HUES6 (cell line): Measurements from ENCODE around the gene PRPF19.

ENCODE experiments used
- H3K27ac ChIP-seq: 2 replicates; pipeline ENCODE4 v1.7.0; 2013; ENCODE audit warnings: low read depth, mild to moderate bottlenecking, low read length, inconsistent platforms
- H3K27me3 ChIP-seq: 2 replicates; pipeline ENCODE4 v1.6.1; 2013; ENCODE audit warnings: low read length; ENCODE audit not compliant: control insufficient read depth, insufficient read depth
- H3K36me3 ChIP-seq: 2 replicates; pipeline ENCODE4 v1.6.1; 2013; ENCODE audit warnings: low read length; ENCODE audit not compliant: control insufficient read depth, insufficient read depth
- H3K4me1 ChIP-seq: 2 replicates; pipeline ENCODE4 v1.6.1; 2013; ENCODE audit warnings: low read length; ENCODE audit not compliant: control insufficient read depth, insufficient read depth
- H3K4me3 ChIP-seq: 2 replicates; pipeline ENCODE4 v1.5.1; 2013; ENCODE audit warnings: low read depth, low read length
- H3K9ac ChIP-seq: one replicate; pipeline ENCODE4 v1.6.1; 2013; ENCODE audit warnings: mild to moderate bottlenecking, low read length
- H3K9me3 ChIP-seq: 2 replicates; pipeline ENCODE4 v1.6.1; 2013; ENCODE audit warnings: low read depth, low read length; ENCODE audit not compliant: control insufficient read depth, insufficient read depth

PRPF19 gene

DNA sequence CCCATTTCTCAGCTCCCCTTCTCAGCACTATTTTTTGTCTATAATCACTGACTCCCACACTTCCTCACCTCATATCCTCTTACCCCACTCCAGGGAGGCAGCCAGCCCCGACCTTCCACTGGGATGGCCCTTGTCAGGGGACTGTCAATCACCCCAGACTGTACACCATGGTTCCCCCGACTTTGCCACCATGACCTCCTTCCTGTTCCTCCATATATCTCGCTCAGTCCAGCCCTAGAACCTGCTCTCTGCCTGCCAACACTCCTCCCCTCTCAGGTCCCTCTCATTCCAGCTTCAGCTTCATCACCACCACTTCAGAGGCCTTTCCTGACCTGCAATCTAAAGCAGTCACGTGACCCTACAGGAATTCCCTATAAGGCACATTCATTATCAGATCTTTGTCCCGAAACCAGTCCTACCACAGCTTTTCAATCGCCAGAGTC, 16.5 kb downstream of the PRPF19 start:
- Histone ChIP-seq H3K36me3 (peaks cover 50% of the 10 kb centered on the region), H3K27ac (no peak overlapping the region)

DNA sequence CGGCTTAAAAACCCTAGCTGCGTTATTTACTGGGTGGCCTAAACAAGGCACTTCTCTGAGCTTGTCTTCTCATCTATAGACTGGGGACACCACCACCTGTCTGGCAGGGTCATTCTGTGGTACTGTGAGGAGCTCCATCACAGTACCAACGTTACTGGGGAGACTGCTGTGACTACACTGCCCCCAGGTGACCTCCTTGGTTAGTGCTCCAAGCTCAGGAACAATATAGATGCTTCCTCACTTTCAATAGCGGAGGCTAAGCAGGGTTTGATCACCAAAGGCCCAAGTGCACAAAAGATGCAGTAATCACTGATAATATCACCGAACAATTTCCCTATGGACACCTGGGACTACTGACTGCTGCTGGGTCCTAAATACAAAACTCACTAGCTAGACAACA, 18.8 kb downstream of the PRPF19 start:
- H3K9me3 ChIP-seq, result no peaks in the 10 kb centered on the region
- no peak overlapping the region for H3K9ac ChIP-seq
- H3K4me1 ChIP-seq, result no peaks in the 10 kb centered on the region
- H3K36me3 ChIP-seq, result peaks cover 29% of the 10 kb centered on the region
- H3K27me3 ChIP-seq, result no peaks in the 10 kb centered on the region
- no peak overlapping the region for H3K4me3 ChIP-seq
- H3K27ac ChIP-seq, result no peak overlapping the region

More for the DNA sequence above, 16.5 kb downstream of the PRPF19 start:
- H3K27me3 ChIP-seq, result no peaks in the 10 kb centered on the region
- no peak overlapping the region for H3K9ac ChIP-seq
- no peaks in the 10 kb centered on the region for H3K9me3 ChIP-seq
- no peaks in the 10 kb centered on the region for H3K4me1 ChIP-seq
- no peak overlapping the region for H3K4me3 ChIP-seq

DNA sequence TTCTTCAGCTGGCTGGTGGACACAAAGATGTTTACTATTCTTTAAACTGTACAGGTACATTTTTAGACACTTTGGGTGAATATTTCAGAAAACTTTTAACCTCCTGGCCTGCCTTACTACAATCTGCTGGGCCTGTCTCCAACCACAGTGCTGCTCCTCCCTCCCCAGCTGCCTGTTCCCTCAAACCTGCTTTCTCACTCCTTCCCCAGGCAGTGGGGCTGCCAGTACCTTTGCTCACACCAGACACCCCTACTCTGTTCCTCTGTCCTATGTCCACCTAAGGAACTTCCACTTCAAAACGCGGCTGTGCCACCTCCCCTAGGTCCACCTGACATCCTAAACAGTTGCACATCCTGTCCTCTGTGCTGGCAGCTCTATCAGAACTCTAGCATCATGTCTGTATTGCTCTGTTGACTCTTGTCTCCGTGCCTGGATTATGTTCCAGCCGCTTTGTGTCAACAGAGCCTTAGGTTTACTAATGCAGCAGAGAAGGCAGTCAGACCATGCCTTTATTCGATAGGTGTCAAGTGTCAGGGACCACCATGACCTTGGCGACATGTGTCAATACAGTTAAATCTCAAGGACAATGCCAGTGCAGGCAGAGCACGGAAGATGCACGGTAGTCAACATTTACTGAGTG, 25.6 kb downstream of the PRPF19 start:
- no peak overlapping the region for H3K27ac ChIP-seq
- no peaks in the 10 kb centered on the region for H3K9me3 ChIP-seq
- H3K27me3 ChIP-seq, result no peaks in the 10 kb centered on the region
- no peak overlapping the region for H3K4me3 ChIP-seq
- no peak overlapping the region for H3K9ac ChIP-seq
- peaks cover 14% of the 10 kb centered on the region for H3K36me3 ChIP-seq
- H3K4me1 ChIP-seq, result no peaks in the 10 kb centered on the region

DNA sequence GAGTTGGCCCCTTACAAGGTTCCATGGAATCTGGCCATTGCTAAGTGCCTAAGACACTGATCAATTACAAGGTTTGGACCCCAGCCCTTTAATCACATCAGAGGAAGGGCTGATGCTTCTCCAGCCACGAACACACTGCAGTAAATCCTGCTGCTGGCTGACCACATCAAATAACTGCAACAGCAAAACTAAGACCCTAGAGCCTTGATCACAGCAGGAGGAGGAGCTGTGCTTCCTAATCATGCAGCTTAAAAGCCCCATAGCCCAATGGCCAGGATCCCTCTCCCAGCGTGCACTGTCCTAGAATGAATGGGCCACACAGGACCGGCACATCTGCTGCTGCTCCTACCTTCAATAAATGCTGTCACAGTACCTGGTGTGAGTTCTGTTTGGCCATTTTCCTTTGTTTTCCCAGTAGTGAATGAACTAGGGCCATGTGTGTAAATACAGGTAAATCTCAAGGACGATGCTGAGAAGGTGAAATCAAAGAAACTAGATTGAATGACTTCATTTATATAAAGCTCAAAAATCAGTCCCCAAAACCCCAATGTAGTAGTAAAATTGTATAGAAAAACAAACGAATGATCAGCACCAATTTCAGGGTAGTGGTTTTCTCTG, 26.3 kb downstream of the PRPF19 start:
- Histone ChIP-seq H3K9ac (no peak overlapping the region), H3K9me3 (no peaks in the 10 kb centered on the region), H3K4me1 (no peaks in the 10 kb centered on the region), H3K36me3 (peaks cover 14% of the 10 kb centered on the region), H3K27ac (no peak overlapping the region), H3K27me3 (no peaks in the 10 kb centered on the region), H3K4me3 (no peak overlapping the region)

DNA sequence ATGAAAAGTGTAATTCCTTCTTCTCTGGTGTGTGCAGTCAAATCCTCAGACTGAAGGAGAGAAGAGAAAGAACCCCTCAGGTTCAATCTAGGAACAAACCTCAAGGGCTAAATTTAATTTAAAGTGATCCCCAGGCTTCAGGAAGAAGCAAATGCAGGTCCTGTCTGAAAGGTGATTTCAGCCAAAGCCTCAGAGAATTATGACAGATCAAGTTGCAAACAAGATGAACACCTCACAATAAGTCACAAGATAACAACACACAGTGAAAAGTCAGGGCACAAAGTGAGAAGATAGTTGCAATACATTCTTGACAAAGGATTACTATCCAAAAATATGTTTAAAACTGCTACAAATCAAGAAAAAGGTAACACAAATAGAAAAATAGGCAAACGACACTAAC, 27.3 kb downstream of the PRPF19 start:
- H3K4me1 ChIP-seq, result no peaks in the 10 kb centered on the region
- H3K4me3 ChIP-seq, result no peak overlapping the region
- no peaks in the 10 kb centered on the region for H3K9me3 ChIP-seq
- peaks cover 17% of the 10 kb centered on the region for H3K36me3 ChIP-seq
- H3K27me3 ChIP-seq, result no peaks in the 10 kb centered on the region
- no peak overlapping the region for H3K9ac ChIP-seq
- no peak overlapping the region for H3K27ac ChIP-seq

DNA sequence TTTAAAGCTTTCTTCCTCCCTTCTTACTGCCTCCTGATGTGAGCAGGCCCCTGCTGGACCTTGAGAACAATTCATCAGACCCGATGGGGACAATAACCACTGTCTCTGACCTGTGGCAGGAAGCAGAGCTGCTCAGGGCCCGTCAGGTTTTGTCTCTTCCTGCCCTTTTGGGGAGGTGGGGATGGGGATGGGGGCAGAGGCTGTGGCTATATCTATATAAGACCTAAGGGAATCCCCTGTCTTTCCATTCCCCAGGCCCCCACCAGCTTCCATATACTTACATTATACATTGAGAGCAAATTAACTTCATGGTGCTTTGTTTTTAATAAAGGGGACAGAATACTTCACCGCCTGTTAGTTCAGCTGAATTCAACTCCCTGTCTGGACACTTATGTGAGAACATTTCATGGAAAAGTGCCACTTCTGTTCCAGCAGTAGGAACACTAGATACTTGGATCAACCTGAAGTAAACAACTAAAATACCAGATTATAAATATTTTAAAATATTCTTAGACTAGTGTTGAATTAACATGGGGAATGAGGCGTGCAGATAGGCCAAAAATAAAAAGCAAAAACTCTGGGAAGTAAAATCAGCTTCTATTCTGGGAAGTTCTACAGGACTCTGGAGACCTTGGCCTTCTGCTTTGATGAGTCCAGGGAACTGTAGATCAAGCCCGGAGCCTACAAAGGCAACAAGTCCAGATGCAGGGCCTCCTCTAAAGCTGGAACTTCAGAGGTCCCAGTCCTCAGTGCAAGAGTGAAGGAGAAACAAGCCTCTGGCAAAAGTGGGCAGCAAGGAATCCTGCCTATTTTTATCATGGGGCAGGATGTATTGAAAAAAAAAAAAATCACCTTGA, 27.9 kb downstream of the PRPF19 start:
- Histone ChIP-seq H3K27ac (no peak overlapping the region), H3K4me3 (no peak overlapping the region), H3K9ac (no peak overlapping the region), H3K36me3 (peaks cover 17% of the 10 kb centered on the region), H3K4me1 (peaks cover 2% of the 10 kb centered on the region), H3K27me3 (no peaks in the 10 kb centered on the region), H3K9me3 (no peaks in the 10 kb centered on the region)

DNA sequence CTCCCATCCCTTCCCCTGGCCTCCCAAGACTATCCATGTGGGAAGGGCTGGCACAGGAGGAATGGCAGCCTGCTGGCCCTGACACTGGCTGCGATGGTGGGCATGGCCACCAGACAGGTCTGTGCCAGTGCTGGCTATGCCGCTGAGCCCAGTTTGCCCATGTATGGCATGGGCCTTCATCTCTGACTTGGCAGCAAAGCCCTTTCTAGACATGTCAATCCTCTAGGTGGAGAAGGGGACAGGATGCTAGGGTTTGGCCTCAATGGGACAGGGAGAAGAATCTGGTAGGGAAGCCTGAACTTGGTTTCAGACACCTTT, 30.3 kb downstream of the PRPF19 start:
- H3K27ac ChIP-seq, result no peak overlapping the region
- no peak overlapping the region for H3K4me3 ChIP-seq
- peaks cover 17% of the 10 kb centered on the region for H3K36me3 ChIP-seq
- no peaks in the 10 kb centered on the region for H3K9me3 ChIP-seq
- no peaks in the 10 kb centered on the region for H3K27me3 ChIP-seq
- H3K4me1 ChIP-seq, result peaks cover 10% of the 10 kb centered on the region
- H3K9ac ChIP-seq, result no peak overlapping the region

DNA sequence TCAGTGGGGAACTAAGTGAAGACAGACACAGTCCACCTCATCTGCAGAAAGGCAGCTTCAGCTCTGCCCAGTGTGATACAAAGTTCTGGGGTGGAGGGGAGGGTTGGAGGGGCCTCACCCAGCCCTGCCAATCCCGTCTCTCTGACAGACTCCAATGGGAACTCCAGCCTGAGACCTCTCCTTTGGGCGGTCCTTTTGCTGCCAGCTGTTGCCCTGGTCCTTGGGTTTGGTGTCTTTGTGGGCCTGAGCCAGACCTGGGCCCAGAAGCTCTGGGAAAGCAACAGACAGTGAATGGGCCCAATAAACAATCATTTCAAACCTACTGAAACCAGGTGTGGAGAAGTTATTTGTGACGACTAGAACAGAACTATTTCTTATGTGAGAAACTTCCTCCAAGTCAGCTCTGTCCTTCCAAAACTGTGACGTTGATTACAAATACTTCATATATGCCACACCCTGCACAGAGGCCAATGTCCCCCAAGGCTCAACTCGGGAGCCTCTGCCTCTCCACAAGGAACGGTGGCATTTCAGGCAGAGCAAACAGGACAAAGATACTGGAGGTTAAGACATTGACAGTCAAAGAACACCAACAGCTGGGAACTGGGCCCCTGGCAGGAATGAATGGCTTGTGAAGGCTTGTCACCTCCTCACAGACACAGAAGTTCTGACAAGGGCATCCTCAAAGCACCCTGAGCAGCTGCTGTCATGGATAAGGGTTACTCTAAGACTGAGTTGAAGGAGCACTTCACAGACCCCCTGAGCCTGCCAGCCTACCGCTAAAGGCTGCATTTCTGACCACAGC, 30.8 kb downstream of the PRPF19 start:
- Histone ChIP-seq H3K36me3 (peaks cover 14% of the 10 kb centered on the region), H3K9ac (no peak overlapping the region), H3K9me3 (no peaks in the 10 kb centered on the region), H3K4me1 (peaks cover 10% of the 10 kb centered on the region), H3K27me3 (no peaks in the 10 kb centered on the region), H3K4me3 (no peak overlapping the region), H3K27ac (no peak overlapping the region)

DNA sequence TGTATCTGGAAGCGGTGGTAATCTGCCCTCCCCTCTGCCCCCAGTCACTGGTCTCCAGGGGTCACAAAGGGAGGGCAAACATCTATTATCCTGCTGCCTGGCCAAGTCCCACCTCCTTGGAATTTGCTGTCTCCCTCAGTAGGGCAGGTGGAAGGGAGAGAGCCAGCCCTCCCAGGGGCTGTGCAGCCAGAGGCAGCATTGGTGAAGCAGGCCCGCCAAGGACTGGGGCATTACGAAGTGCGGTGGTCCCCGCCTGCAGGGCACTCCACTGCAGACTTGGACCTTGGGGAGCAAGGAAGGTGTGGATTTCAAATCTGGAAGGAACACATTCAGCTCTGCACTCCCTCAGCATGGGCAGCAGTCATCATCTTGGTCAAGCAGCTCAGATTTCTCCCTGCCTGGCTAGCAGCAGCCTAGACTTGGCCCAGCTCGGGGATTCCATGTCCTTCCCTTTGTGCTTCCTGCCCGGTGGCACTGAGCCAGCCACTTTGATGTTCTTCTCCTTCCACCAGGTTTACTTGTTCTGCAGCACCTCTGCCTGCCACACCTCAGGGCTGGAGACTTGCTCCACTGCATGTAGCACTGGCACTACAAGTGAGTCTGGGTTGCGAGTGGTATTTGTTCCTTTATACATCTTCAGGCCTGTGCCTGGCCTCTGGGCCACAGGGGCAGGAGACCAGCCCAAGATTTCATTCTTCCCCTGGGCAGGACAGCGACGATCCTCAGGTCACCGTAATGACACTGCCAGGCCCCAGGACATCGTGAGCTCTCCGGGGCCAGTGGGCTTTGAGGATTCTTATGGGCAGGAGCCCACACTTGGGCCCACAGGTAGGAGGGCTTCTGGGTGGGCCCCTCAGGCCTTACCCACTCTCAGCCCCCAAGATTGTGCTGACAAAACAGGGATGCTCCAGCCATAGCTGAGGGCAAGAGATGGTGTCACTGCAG, 31.7 kb downstream of the PRPF19 start:
- Histone ChIP-seq H3K9me3 (no peaks in the 10 kb centered on the region), H3K4me1 (peaks cover 10% of the 10 kb centered on the region), H3K27ac (no peak overlapping the region), H3K4me3 (no peak overlapping the region), H3K36me3 (peaks cover 6% of the 10 kb centered on the region), H3K27me3 (no peaks in the 10 kb centered on the region), H3K9ac (no peak overlapping the region)

DNA sequence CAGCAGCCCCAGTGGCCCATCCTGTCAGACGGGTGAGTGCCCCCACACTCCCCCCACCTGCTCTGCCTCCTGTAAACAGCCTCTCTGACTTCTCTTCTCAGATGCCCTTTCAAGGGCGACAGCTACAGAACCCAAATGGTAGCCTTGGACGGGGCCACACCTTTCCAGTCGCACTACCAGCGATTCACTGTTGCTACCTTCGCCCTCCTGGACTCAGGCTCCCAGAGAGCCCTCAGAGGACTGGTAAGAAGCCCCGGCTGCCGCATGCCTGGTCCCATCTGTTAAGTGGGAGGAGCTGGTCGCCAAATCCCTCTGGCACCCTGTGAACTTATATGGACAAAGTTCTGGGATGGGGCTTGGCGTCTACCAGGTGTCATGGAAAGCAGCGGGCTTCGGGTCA, 32.9 kb downstream of the PRPF19 start:
- no peak overlapping the region for H3K9ac ChIP-seq
- no peak overlapping the region for H3K27ac ChIP-seq
- H3K36me3 ChIP-seq, result 0 out of 2 replicates have a peak, but pooled peaks cover 2% of the 10 kb centered on the region
- H3K9me3 ChIP-seq, result no peaks in the 10 kb centered on the region
- no peak overlapping the region for H3K4me3 ChIP-seq
- H3K4me1 ChIP-seq, result peaks cover 10% of the 10 kb centered on the region
- no peaks in the 10 kb centered on the region for H3K27me3 ChIP-seq
